Panc1 (cell line): ENCODE measurements around the gene MEP1B. TPM values are rescaled to one million over a fixed set of nuclear protein-coding genes. Genes with fewer than 3 reads are reported as not detected.
"Not testable (repeated sequence)": the region's sequence is repeated elsewhere in the genome, so short reads cannot be mapped to it uniquely, and the experiment has no call there.

Source experiments
- ATAC-seq: fragments of 200-7000 bp; cut with Tn5 transposase; 2 replicates; pipeline ENCODE4 v1.9.1; 2020; ENCODE audit warnings: mild to moderate bottlenecking, moderate library complexity
- BruUV-seq: library from RNA; stranded (reverse); fragments of 400-500 nt; replicated peaks from 2 replicates; lab custom pipeline; 2021; lab: Mats Ljungman, UMichigan
- CTCF ChIA-PET: fragments of 300-600 bp; sonication (Branson Sonifier 250); formaldehyde crosslinking; loops from one replicate; lab custom pipeline; 2022; ENCODE audit warnings: antibody characterized with exemption; lab: Charles Lee
- POLR2A ChIA-PET: fragments of 300-600 bp; sonication (Branson Sonifier 250); formaldehyde crosslinking; loops from one replicate; lab custom pipeline; 2022; ENCODE audit warnings: antibody characterized with exemption; lab: Charles Lee
- DNase-seq: peaks from one replicate; pipeline ENCODE4 v3.0.0-alpha.2; 2010; ENCODE audit warnings: low read depth, low spot score
- H3K27ac ChIP-seq: 2 replicates; pipeline ENCODE4 v1.5.1; 2011; ENCODE audit warnings: mild to moderate bottlenecking, low read length, inconsistent platforms
- H3K27me3 ChIP-seq: fragments of 200-500 bp; sonication (Bioruptor generic); 2 replicates; pipeline ENCODE4 v1.6.0; 2014; ENCODE audit warnings: low read length, inconsistent platforms; ENCODE audit not compliant: control insufficient read depth, insufficient read depth
- H3K36me3 ChIP-seq: fragments of 200-500 bp; sonication (Bioruptor generic); 2 replicates; pipeline ENCODE4 v1.5.1; 2014; ENCODE audit warnings: inconsistent platforms, mild to moderate bottlenecking, low read length, moderate library complexity; ENCODE audit not compliant: control insufficient read depth, insufficient read depth
- H3K4me1 ChIP-seq: 2 replicates; pipeline ENCODE4 v1.5.1; 2011; ENCODE audit warnings: inconsistent platforms, mild to moderate bottlenecking, low read length, moderate library complexity; ENCODE audit not compliant: control insufficient read depth, insufficient read depth
- H3K4me3 ChIP-seq, 2 experiments: 2 replicates each; pipeline ENCODE4 v1.5.1; 2011 to 2012; ENCODE audit warnings: low read depth in 2 of 2, low read length in 2 of 2, mild to moderate bottlenecking in 2 of 2, inconsistent platforms in 1 of 2, moderate library complexity in 1 of 2
- H3K9me3 ChIP-seq: fragments of 200-500 bp; sonication (Bioruptor generic); 2 replicates; pipeline ENCODE4 v1.5.1; 2014; ENCODE audit warnings: low read depth, mild to moderate bottlenecking, inconsistent platforms, low read length, moderate library complexity; ENCODE audit not compliant: control insufficient read depth, insufficient read depth
- CTCF ChIP-seq: fragments of 450-650 bp; IDR thresholded peaks from 2 replicates; pipeline ENCODE4 v1.5.1; 2017; ENCODE audit warnings: mild to moderate bottlenecking
- POLR2AphosphoS5 ChIP-seq: IDR thresholded peaks from 2 replicates; pipeline ENCODE4 v1.6.1; 2012; ENCODE audit warnings: mild to moderate bottlenecking, low read depth, low read length, moderate library complexity
- REST ChIP-seq, 2 experiments: IDR thresholded peaks; 2 replicates each; pipeline ENCODE4 v1.6.1; 2011 to 2012; ENCODE audit warnings: low read depth in 2 of 2, control low read depth in 1 of 2, low read length in 1 of 2, mild to moderate bottlenecking in 1 of 2, moderate library complexity in 1 of 2; ENCODE audit not compliant: insufficient read depth in 1 of 2
- SIN3A ChIP-seq: IDR thresholded peaks from 2 replicates; pipeline ENCODE4 v1.6.1; 2012; ENCODE audit warnings: low read depth, mild to moderate bottlenecking, low read length, moderate library complexity, borderline replicate concordance; ENCODE audit not compliant: insufficient read depth
- TCF7L2 ChIP-seq: IDR thresholded peaks from 2 replicates; pipeline ENCODE4 v1.6.1; 2011; ENCODE audit warnings: mild to moderate bottlenecking, low read depth, low read length, inconsistent platforms
- in situ Hi-C: cut with HindIII; loops from 2 replicates; pipeline ENCODE4 v1.10.0; 2016; ENCODE audit warnings: low sequenced_read_pairs, low pct_unique_long_range_greater_than_20kb
- intact Hi-C: fragments of 100-400 bp; cut with micrococcal nuclease; formaldehyde crosslinking; loops from one replicate; pipeline ENCODE4 v1.10.0; 2022; ENCODE audit not compliant: unreplicated experiment
- total RNA-seq: library from RNA; stranded (reverse); gene quantifications from one replicate; pipeline ENCODE4 v1.2.1, GENCODE V29; 2021; ENCODE audit not compliant: unreplicated experiment

MEP1B gene
- total RNA-seq, 1 experiment from 2014 or later: 0.28 TPM

DNA sequence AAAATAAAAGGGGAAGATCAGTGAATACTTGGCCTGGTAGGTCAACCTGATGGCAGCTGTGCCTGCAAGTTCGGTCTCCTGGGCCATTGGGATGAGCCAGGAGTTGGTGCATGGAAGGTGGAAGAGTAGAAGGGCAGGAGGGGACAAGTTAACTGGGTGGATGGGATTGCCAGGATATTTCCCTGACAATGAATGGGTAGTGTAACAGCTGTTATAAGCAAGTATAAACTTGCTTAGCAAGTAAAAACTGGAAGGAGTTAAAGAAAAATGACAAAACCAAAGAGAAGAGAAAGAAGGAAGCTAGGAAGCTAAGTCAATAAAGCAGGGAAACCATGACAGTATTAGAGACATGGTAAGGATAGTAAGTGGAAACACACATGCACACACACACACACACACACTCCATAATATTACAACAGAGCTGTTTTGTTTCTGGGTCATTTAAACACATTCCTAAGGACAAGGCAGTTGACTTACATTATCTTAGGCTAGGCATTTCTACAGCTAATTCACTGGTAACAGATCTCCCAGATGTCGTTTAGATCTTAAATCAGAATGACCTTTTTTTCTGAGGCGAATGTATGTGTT is 29.7 kb downstream of the MEP1B start:
- ATAC-seq: no peak
- H3K36me3 ChIP-seq: no peaks in the 10 kb centered on the region
- intact Hi-C loops (no loop called here), in situ Hi-C loops (no loop called here)
- no TSS peak for BruUV-seq
- ChIA-PET POLR2A (no interaction called here), CTCF (no interaction called here)
- DNase-seq: no peak
- no peaks in the 10 kb centered on the region; the same call in 1 of the 2 replicates for H3K27me3 ChIP-seq
- no peak overlapping the region for H3K4me3 ChIP-seq
- H3K27ac ChIP-seq: no peak overlapping the region
- TF ChIP-seq REST (IDR thresholded peaks at IDR 0.05; ENCODE audit: insufficient read depth in 1 of 2, low read depth in 2 of 2, low read length in 1 of 2) (no peak), CTCF (no peak), POLR2AphosphoS5 (no peak), TCF7L2 (no peak), SIN3A (no peak)
- no peaks in the 10 kb centered on the region for H3K4me1 ChIP-seq
- no peaks in the 10 kb centered on the region for H3K9me3 ChIP-seq

GRCh38 chr18:32233348-32233747 is 43.5 kb downstream of the MEP1B start:
- H3K4me1 ChIP-seq, H3K27ac ChIP-seq, intact Hi-C loops, ATAC-seq, H3K4me3 ChIP-seq, BruUV-seq, POLR2A ChIA-PET, DNase-seq, in situ Hi-C loops, H3K9me3 ChIP-seq, H3K27me3 ChIP-seq, H3K36me3 ChIP-seq, CTCF ChIA-PET: not testable (repeated sequence)

GRCh38 chr18:32237049-32237448 is 47.2 kb downstream of the MEP1B start:
- H3K27ac ChIP-seq: no peak overlapping the region
- intact Hi-C loops: no loop called here
- ChIA-PET POLR2A (no interaction called here), CTCF (no interaction called here)
- no peaks in the 10 kb centered on the region for H3K36me3 ChIP-seq
- no peaks in the 10 kb centered on the region for H3K9me3 ChIP-seq
- BruUV-seq: no TSS peak
- no peaks in the 10 kb centered on the region for H3K27me3 ChIP-seq
- in situ Hi-C loops: no loop called here
- no peak for DNase-seq
- no peak overlapping the region for H3K4me3 ChIP-seq
- no peak for ATAC-seq
- H3K4me1 ChIP-seq: no peaks in the 10 kb centered on the region
- TF ChIP-seq POLR2AphosphoS5: no peak
- no peak for TF ChIP-seq CTCF
- TF ChIP-seq TCF7L2: no peak
- TF ChIP-seq REST (IDR thresholded peaks at IDR 0.05; ENCODE audit: insufficient read depth in 1 of 2, low read depth in 2 of 2, low read length in 1 of 2): no peak
- no peak for TF ChIP-seq SIN3A
